HEK293 (cell line): ENCODE data around the gene PRKG1.

ENCODE experiments used
- CTCF ChIA-PET: fragments of 350-600 bp; formaldehyde crosslinking; extraction: SDS; loops from one replicate; lab custom pipeline; 2021; ENCODE audit warnings: antibody characterized with exemption; lab: Yijun Ruan, JAX
- POLR2A ChIA-PET: fragments of 300-600 bp; formaldehyde crosslinking; extraction: SDS; loops from one replicate; lab custom pipeline; 2020; ENCODE audit warnings: antibody characterized with exemption, inconsistent platforms; lab: Yijun Ruan, JAX
- H3K27ac ChIP-seq: fragments of 200-500 bp; sonication (Bioruptor generic); 2 replicates; pipeline ENCODE4 v1.5.1; 2014; ENCODE audit warnings: low read depth, low read length, control low read depth, inconsistent platforms; ENCODE audit errors: extremely low read depth
- H3K36me3 ChIP-seq, 2 experiments: fragments of 200-500 bp in 1 of 2; sonication (Bioruptor generic) in 1 of 2; 1 replicate in 1 of 2; 2 replicates in 1 of 2; pipeline ENCODE4 v1.5.1; 2014 to 2017; ENCODE audit warnings: inconsistent platforms in 2 of 2, low read length in 2 of 2; ENCODE audit not compliant: control insufficient read depth in 2 of 2, insufficient read depth in 1 of 2
- H3K4me1 ChIP-seq: fragments of 200-500 bp; sonication (Bioruptor generic); 2 replicates; pipeline ENCODE4 v1.5.1; 2014; ENCODE audit warnings: mild to moderate bottlenecking, low read length, inconsistent platforms; ENCODE audit not compliant: control insufficient read depth, insufficient read depth
- H3K4me3 ChIP-seq: 2 replicates; pipeline ENCODE4 v1.5.1; 2011; ENCODE audit warnings: low read depth, mild to moderate bottlenecking, control low read depth, low read length, moderate library complexity
- H3K9me3 ChIP-seq: fragments of 200-500 bp; sonication (Bioruptor generic); 2 replicates; pipeline ENCODE4 v1.5.1; 2014; ENCODE audit warnings: low read depth, low read length, inconsistent platforms; ENCODE audit not compliant: control insufficient read depth, insufficient read depth
- KLF10 ChIP-seq: fragments of 450-650 bp; IDR thresholded peaks from 2 replicates; pipeline ENCODE4 v1.5.1; 2018; ENCODE audit warnings: missing biosample characterization, mild to moderate bottlenecking, missing genetic modification characterization
- OVOL3 ChIP-seq: fragments of 450-650 bp; formaldehyde crosslinking; IDR thresholded peaks from 2 replicates; pipeline ENCODE4 v1.5.1; 2016; ENCODE audit warnings: missing biosample characterization, missing genetic modification characterization
- SCRT2 ChIP-seq: fragments of 450-650 bp; formaldehyde crosslinking; IDR thresholded peaks from 2 replicates; pipeline ENCODE4 v1.5.1; 2016; ENCODE audit warnings: missing biosample characterization, missing genetic modification characterization
- SP3 ChIP-seq: fragments of 450-650 bp; formaldehyde crosslinking; IDR thresholded peaks from 2 replicates; pipeline ENCODE4 v1.5.1; 2016; ENCODE audit warnings: missing biosample characterization, missing genetic modification characterization
- SP7 ChIP-seq: fragments of 450-650 bp; formaldehyde crosslinking; IDR thresholded peaks from 2 replicates; pipeline ENCODE4 v1.5.1; 2016; ENCODE audit warnings: missing biosample characterization, missing genetic modification characterization
- ZBTB7A ChIP-seq: fragments of 450-650 bp; formaldehyde crosslinking; IDR thresholded peaks from 2 replicates; pipeline ENCODE4 v1.5.1; 2016; ENCODE audit warnings: low read depth, missing biosample characterization, missing genetic modification characterization
- ZNF10 ChIP-seq: fragments of 450-650 bp; formaldehyde crosslinking; IDR thresholded peaks from 2 replicates; pipeline ENCODE4 v1.5.1; 2017; ENCODE audit warnings: missing biosample characterization, missing genetic modification characterization
- ZNF184 ChIP-seq: fragments of 450-650 bp; IDR thresholded peaks from 2 replicates; pipeline ENCODE4 v1.5.1; 2018; ENCODE audit warnings: missing biosample characterization, mild to moderate bottlenecking, missing genetic modification characterization
- ZNF202 ChIP-seq: fragments of 450-650 bp; formaldehyde crosslinking; IDR thresholded peaks from 2 replicates; pipeline ENCODE4 v1.5.1; 2016; ENCODE audit warnings: missing biosample characterization, missing genetic modification characterization, borderline replicate concordance
- ZNF274 ChIP-seq, 2 experiments: fragments of 200-500 bp in 1 of 2; fragments of 450-650 bp in 1 of 2; sonication (Bioruptor generic) in 1 of 2; formaldehyde crosslinking in 1 of 2; IDR thresholded peaks; 2 replicates each; pipeline versions ENCODE4 v1.5.1 to v1.6.1; 2014 to 2016; ENCODE audit warnings: borderline replicate concordance in 1 of 2, inconsistent platforms in 1 of 2, low read length in 1 of 2, missing biosample characterization in 1 of 2, missing genetic modification characterization in 1 of 2
- ZNF548 ChIP-seq: fragments of 450-650 bp; formaldehyde crosslinking; IDR thresholded peaks from 2 replicates; pipeline ENCODE4 v1.5.1; 2016; ENCODE audit warnings: missing biosample characterization, missing genetic modification characterization
- ZNF561 ChIP-seq: fragments of 450-650 bp; IDR thresholded peaks from 2 replicates; pipeline ENCODE4 v1.5.1; 2018; ENCODE audit warnings: missing biosample characterization, missing genetic modification characterization, borderline replicate concordance
- ZNF701 ChIP-seq: fragments of 450-650 bp; formaldehyde crosslinking; IDR thresholded peaks from 2 replicates; pipeline ENCODE4 v1.5.1; 2016; ENCODE audit warnings: missing biosample characterization, missing genetic modification characterization
- TF ChIP-seq, protein P1 (sequence below): fragments of 450-650 bp; formaldehyde crosslinking; IDR thresholded peaks from 2 replicates; pipeline ENCODE4 v1.5.1; 2016; ENCODE audit warnings: missing biosample characterization, missing genetic modification characterization
- TF ChIP-seq, protein P2 (sequence below): fragments of 450-650 bp; formaldehyde crosslinking; IDR thresholded peaks from 2 replicates; pipeline ENCODE4 v1.5.0; 2017; ENCODE audit warnings: missing biosample characterization, missing genetic modification characterization, borderline replicate concordance
- TF ChIP-seq, protein P3 (sequence below): fragments of 450-650 bp; formaldehyde crosslinking; IDR thresholded peaks from 2 replicates; pipeline ENCODE4 v1.5.1; 2016; ENCODE audit warnings: missing biosample characterization, missing genetic modification characterization
- TF ChIP-seq, protein P4 (sequence below): fragments of 450-650 bp; formaldehyde crosslinking; IDR thresholded peaks from 2 replicates; pipeline ENCODE4 v1.5.1; 2017; ENCODE audit warnings: missing biosample characterization, missing genetic modification characterization

The PRKG1 gene

DNA sequence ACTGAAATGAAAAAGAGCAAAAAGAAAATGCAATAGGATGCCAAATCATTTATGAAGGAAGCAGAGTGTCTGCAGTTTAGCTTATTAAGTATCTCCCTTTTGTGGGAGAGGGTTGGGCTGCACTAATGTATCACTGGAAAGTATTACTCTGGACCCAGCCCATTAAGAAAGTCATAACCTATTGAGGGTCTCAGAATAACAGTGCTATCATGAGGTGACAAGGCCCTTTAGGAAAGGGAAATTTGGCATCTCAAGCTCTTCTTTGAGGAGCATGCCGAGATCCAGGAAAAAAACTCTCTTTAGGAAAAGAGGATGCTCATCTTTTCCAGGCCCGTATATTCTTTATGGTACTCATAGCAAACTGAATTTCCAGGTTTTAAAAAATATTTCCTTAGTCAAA is 114.6 kb downstream of the PRKG1 start (continued):
- TF ChIP-seq, protein P1, sequence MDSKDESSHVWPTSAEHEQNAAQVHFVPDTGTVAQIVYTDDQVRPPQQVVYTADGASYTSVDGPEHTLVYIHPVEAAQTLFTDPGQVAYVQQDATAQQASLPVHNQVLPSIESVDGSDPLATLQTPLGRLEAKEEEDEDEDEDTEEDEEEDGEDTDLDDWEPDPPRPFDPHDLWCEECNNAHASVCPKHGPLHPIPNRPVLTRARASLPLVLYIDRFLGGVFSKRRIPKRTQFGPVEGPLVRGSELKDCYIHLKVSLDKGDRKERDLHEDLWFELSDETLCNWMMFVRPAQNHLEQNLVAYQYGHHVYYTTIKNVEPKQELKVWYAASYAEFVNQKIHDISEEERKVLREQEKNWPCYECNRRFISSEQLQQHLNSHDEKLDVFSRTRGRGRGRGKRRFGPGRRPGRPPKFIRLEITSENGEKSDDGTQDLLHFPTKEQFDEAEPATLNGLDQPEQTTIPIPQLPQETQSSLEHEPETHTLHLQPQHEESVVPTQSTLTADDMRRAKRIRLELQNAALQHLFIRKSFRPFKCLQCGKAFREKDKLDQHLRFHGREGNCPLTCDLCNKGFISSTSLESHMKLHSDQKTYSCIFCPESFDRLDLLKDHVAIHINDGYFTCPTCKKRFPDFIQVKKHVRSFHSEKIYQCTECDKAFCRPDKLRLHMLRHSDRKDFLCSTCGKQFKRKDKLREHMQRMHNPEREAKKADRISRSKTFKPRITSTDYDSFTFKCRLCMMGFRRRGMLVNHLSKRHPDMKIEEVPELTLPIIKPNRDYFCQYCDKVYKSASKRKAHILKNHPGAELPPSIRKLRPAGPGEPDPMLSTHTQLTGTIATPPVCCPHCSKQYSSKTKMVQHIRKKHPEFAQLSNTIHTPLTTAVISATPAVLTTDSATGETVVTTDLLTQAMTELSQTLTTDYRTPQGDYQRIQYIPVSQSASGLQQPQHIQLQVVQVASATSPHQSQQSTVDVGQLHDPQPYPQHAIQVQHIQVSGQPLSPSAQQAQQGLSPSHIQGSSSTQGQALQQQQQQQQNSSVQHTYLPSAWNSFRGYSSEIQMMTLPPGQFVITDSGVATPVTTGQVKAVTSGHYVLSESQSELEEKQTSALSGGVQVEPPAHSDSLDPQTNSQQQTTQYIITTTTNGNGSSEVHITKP (tag by site-specific recombination): no peak
- TF ChIP-seq ZNF548 (tag by site-specific recombination) (no peak), OVOL3 (tag by site-specific recombination) (no peak), KLF10 (no peak), ZNF202 (no peak), ZNF701 (tag by site-specific recombination) (no peak), SP7 (tag by site-specific recombination) (no peak), ZBTB7A (tag by site-specific recombination) (no peak), ZNF184 (no peak), ZNF274 (IDR thresholded peaks at IDR 0.05; ENCODE audit: low read length) (no peak), ZNF274 (tag by site-specific recombination; IDR thresholded peaks at IDR 0.05; ENCODE audit: borderline replicate concordance) (no peak), ZNF10 (tag by site-specific recombination) (no peak)
- TF ChIP-seq, protein P2, sequence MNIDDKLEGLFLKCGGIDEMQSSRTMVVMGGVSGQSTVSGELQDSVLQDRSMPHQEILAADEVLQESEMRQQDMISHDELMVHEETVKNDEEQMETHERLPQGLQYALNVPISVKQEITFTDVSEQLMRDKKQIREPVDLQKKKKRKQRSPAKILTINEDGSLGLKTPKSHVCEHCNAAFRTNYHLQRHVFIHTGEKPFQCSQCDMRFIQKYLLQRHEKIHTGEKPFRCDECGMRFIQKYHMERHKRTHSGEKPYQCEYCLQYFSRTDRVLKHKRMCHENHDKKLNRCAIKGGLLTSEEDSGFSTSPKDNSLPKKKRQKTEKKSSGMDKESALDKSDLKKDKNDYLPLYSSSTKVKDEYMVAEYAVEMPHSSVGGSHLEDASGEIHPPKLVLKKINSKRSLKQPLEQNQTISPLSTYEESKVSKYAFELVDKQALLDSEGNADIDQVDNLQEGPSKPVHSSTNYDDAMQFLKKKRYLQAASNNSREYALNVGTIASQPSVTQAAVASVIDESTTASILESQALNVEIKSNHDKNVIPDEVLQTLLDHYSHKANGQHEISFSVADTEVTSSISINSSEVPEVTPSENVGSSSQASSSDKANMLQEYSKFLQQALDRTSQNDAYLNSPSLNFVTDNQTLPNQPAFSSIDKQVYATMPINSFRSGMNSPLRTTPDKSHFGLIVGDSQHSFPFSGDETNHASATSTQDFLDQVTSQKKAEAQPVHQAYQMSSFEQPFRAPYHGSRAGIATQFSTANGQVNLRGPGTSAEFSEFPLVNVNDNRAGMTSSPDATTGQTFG (tag by site-specific recombination): no peak
- TF ChIP-seq, protein P3, sequence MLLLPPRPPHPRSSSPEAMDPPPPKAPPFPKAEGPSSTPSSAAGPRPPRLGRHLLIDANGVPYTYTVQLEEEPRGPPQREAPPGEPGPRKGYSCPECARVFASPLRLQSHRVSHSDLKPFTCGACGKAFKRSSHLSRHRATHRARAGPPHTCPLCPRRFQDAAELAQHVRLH: no peak
- TF ChIP-seq, protein P4, sequence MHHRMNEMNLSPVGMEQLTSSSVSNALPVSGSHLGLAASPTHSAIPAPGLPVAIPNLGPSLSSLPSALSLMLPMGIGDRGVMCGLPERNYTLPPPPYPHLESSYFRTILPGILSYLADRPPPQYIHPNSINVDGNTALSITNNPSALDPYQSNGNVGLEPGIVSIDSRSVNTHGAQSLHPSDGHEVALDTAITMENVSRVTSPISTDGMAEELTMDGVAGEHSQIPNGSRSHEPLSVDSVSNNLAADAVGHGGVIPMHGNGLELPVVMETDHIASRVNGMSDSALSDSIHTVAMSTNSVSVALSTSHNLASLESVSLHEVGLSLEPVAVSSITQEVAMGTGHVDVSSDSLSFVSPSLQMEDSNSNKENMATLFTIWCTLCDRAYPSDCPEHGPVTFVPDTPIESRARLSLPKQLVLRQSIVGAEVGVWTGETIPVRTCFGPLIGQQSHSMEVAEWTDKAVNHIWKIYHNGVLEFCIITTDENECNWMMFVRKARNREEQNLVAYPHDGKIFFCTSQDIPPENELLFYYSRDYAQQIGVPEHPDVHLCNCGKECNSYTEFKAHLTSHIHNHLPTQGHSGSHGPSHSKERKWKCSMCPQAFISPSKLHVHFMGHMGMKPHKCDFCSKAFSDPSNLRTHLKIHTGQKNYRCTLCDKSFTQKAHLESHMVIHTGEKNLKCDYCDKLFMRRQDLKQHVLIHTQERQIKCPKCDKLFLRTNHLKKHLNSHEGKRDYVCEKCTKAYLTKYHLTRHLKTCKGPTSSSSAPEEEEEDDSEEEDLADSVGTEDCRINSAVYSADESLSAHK: no peak

DNA sequence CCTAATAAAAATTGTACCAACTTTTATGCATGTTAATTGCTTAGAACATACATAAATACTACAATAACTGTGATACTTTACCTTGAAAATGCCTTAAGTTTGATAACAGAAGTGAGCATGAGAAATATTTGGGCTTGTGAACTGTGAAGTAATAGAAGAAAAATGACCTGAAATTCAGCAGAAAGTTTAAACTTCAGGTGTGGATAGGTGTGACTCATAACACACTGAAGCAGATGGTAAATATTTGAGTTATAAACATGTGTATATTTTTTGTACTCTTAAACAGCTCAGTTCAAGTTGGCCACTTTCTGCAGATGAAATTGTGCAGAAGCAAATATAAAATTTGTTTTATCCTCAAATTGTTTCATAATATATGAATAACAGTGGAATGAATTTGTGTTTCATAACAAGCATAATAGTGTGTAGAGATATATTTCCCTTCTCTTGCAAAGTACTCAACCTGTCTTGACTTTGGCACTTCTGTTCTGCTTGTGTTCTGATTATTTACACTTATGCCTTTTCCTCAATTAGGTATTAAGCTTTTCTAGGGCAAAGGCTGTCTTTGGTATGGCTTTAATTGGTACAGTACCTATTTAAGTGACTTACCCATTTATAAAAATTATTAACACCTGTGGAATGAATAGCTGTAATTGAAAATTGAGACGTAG is 122.4 kb downstream of the PRKG1 start:
- CTCF ChIA-PET: no interaction called here
- Histone ChIP-seq H3K4me1 (peaks cover 3% of the 10 kb centered on the region), H3K4me3 (no peak overlapping the region), H3K27ac (no peak overlapping the region), H3K9me3 (no peaks in the 10 kb centered on the region), H3K36me3 (no peaks in the 10 kb centered on the region)
- TF ChIP-seq SP3 (tag by site-specific recombination) (no peak), ZNF561 (tag by site-specific recombination) (no peak), SCRT2 (tag by site-specific recombination) (peak; percentile 44; the same call in 1 of the 2 replicates)
- POLR2A ChIA-PET: no interaction called here
